CD4-positive, alpha-beta T cell (primary cell): ENCODE data around the gene CAMTA1. TPM values are rescaled to one million over a fixed set of nuclear protein-coding genes. Genes with fewer than 3 reads are reported as not detected.

Experiments used
- ATAC-seq: fragments of 200-7000 bp; cut with Tn5 transposase; one replicate; pipeline ENCODE4 v1.10.0; 2022; ENCODE audit warnings: mild to moderate bottlenecking; ENCODE audit not compliant: poor library complexity
- CTCF ChIA-PET: fragments of 350-600 bp; sonication (Branson Sonifier 250); formaldehyde crosslinking; loops from one replicate; lab custom pipeline; 2021; ENCODE audit warnings: antibody characterized with exemption, inconsistent platforms; lab: Charles Lee
- POLR2A ChIA-PET: fragments of 350-600 bp; sonication (Branson Sonifier 250); formaldehyde crosslinking; loops from one replicate; lab custom pipeline; 2021; ENCODE audit warnings: antibody characterized with exemption, inconsistent platforms; lab: Charles Lee
- DNase-seq, 14 experiments: peaks; one replicate each; pipeline ENCODE4 v3.0.0-alpha.2; 2013 to 2020; ENCODE audit warnings: mixed read lengths in 2 of 14
- H3K27ac ChIP-seq, 2 donors: one replicate each; pipeline versions ENCODE4 v1.5.1 to v1.7.0; 2013; ENCODE audit warnings: low read length in 2 of 2, low read depth in 1 of 2, mild to moderate bottlenecking in 1 of 2
- H3K27me3 ChIP-seq, 2 experiments: 1 replicate in 1 of 2; 2 replicates in 1 of 2; pipeline versions ENCODE4 v1.6.1 to v1.7.0; 2013; ENCODE audit warnings: low read length in 2 of 2, control low read depth in 1 of 2, mild to moderate bottlenecking in 1 of 2, moderate library complexity in 1 of 2; ENCODE audit not compliant: insufficient read depth in 2 of 2, control insufficient read depth in 1 of 2
- H3K36me3 ChIP-seq: one replicate; pipeline ENCODE4 v1.6.1; 2013; ENCODE audit warnings: low read length, control low read depth; ENCODE audit not compliant: insufficient read depth
- H3K4me1 ChIP-seq: one replicate; pipeline ENCODE4 v1.6.1; 2013; ENCODE audit warnings: low read length, control low read depth; ENCODE audit not compliant: insufficient read depth
- H3K4me3 ChIP-seq: one replicate; pipeline ENCODE4 v1.5.1; 2013; ENCODE audit warnings: mild to moderate bottlenecking, low read length, moderate library complexity
- H3K9me3 ChIP-seq, 2 experiments: 1 replicate in 1 of 2; 2 replicates in 1 of 2; pipeline versions ENCODE4 v1.6.1 to v1.7.0; 2013; ENCODE audit warnings: low read length in 2 of 2, mild to moderate bottlenecking in 2 of 2, control low read depth in 1 of 2, moderate library complexity in 1 of 2; ENCODE audit not compliant: control insufficient read depth in 1 of 2, insufficient read depth in 1 of 2
- H3K27ac Mint-ChIP-seq: one replicate; pipeline ENCODE4 v1.8.0; 2020; ENCODE audit warnings: mixed read lengths
- H3K27me3 Mint-ChIP-seq: one replicate; pipeline ENCODE4 v1.8.0; 2021; ENCODE audit warnings: mixed read lengths
- H3K36me3 Mint-ChIP-seq: one replicate; pipeline ENCODE4 v1.8.0; 2021; ENCODE audit warnings: low read depth, mixed read lengths
- H3K4me1 Mint-ChIP-seq: one replicate; pipeline ENCODE4 v1.8.0; 2021; ENCODE audit warnings: low read depth, mixed read lengths
- H3K4me3 Mint-ChIP-seq: one replicate; pipeline ENCODE4 v1.8.0; 2020; ENCODE audit warnings: mild to moderate bottlenecking, mixed read lengths
- H3K9me3 Mint-ChIP-seq: one replicate; pipeline ENCODE4 v1.8.0; 2020; ENCODE audit warnings: mixed read lengths
- CTCF ChIP-seq: fragments of 200-600 bp; IDR thresholded peaks from one replicate; pipeline ENCODE4 v1.8.0; 2022; ENCODE audit warnings: antibody characterized with exemption, mild to moderate bottlenecking
- intact Hi-C, 2 experiments: fragments of 100-400 bp; cut with DNase I in 1 of 2; cut with micrococcal nuclease in 1 of 2; formaldehyde crosslinking; loops; one replicate each; pipeline versions ENCODE4 v1.15.1 to v1.9.0; 2023 to 2025; cut with DNase I, micrococcal nuclease
- total RNA-seq, 174 experiments: library from RNA in 2 of 174; stranded (reverse) in 2 of 174; gene quantifications; one replicate each; pipeline ENCODE4 v1.2.3 and lab custom pipeline; 2021 to 2026

The CAMTA1 gene
- total RNA-seq, 2 experiments from 2014 or later = 38.6 to 39.3 TPM

- no peak for TF ChIP-seq CTCF
- Mint-ChIP-seq H3K27ac (no peak overlapping the region), H3K4me1 (no peaks in the 10 kb centered on the region), H3K4me3 (no peak overlapping the region), H3K36me3 (no peaks in the 10 kb centered on the region), H3K9me3 (no peaks in the 10 kb centered on the region), H3K27me3 (peaks cover 17% of the 10 kb centered on the region)
- Histone ChIP-seq H3K27ac (no peak overlapping the region), H3K27me3 (no peaks in the 10 kb centered on the region), H3K9me3 (peaks cover 0 to 11% of the 10 kb centered on the region in 2 experiments), H3K36me3 (no peaks in the 10 kb centered on the region), H3K4me1 (no peaks in the 10 kb centered on the region), H3K4me3 (no peak overlapping the region)
- intact Hi-C loops = no loop called here
- ATAC-seq (no peak), DNase-seq (no peak)
- POLR2A ChIA-PET = no interaction called here
- CTCF ChIA-PET = no interaction called here
These were observed 706.5 kb downstream of the CAMTA1 start for GRCh38 chr1:7491818-7492173.

GRCh38 chr1:7493711-7494454, 708.6 kb downstream of the CAMTA1 start:
- no peak for TF ChIP-seq CTCF
- H3K4me1 Mint-ChIP-seq = no peaks in the 10 kb centered on the region
- Histone ChIP-seq H3K27ac (no peak overlapping the region), H3K36me3 (no peaks in the 10 kb centered on the region), H3K9me3 (peaks cover 0 to 12% of the 10 kb centered on the region in 2 experiments), H3K4me1 (no peaks in the 10 kb centered on the region), H3K4me3 (no peak overlapping the region), H3K27me3 (no peaks in the 10 kb centered on the region)
- no peak for ATAC-seq
- DNase-seq = no peak
- H3K36me3 Mint-ChIP-seq = no peaks in the 10 kb centered on the region
- peaks cover 15% of the 10 kb centered on the region for H3K27me3 Mint-ChIP-seq
- POLR2A ChIA-PET = interaction anchor here (0.6 kb wide), 1 partner anchor 771 kb away, joined by 4 read pairs; no protein-coding TSS in a partner anchor
- no peak overlapping the region for H3K4me3 Mint-ChIP-seq
- intact Hi-C loops = no loop called here
- no peaks in the 10 kb centered on the region for H3K9me3 Mint-ChIP-seq
- H3K27ac Mint-ChIP-seq = no peak overlapping the region
- CTCF ChIA-PET = no interaction called here

GRCh38 chr1:7495962-7496361, 710.7 kb downstream of the CAMTA1 start:
- no peaks in the 10 kb centered on the region for H3K36me3 Mint-ChIP-seq
- ATAC-seq (no peak), DNase-seq (no peak)
- ChIA-PET POLR2A (no interaction called here), CTCF (no interaction called here)
- H3K4me1 Mint-ChIP-seq = no peaks in the 10 kb centered on the region
- Histone ChIP-seq H3K27ac (no peak overlapping the region), H3K36me3 (no peaks in the 10 kb centered on the region), H3K9me3 (peaks cover 0 to 26% of the 10 kb centered on the region in 2 experiments), H3K4me1 (no peaks in the 10 kb centered on the region), H3K4me3 (no peak overlapping the region), H3K27me3 (no peaks in the 10 kb centered on the region)
- intact Hi-C loops = no loop called here
- H3K27ac Mint-ChIP-seq = no peak overlapping the region
- TF ChIP-seq CTCF = no peak
- no peak overlapping the region for H3K4me3 Mint-ChIP-seq
- no peaks in the 10 kb centered on the region for H3K9me3 Mint-ChIP-seq
- H3K27me3 Mint-ChIP-seq = peaks cover 8% of the 10 kb centered on the region
